Endodermal cell (in vitro differentiated cells): Measurements from ENCODE around the gene S100A10. TPM values are rescaled to one million over a fixed set of nuclear protein-coding genes. Genes with fewer than 3 reads are reported as not detected.

ENCODE experiments used
- DNase-seq: peaks from one replicate; pipeline ENCODE4 v3.0.0-alpha.2; 2017
- H3K27ac ChIP-seq: 2 replicates; pipeline ENCODE4 v1.5.1; 2013; ENCODE audit warnings: mild to moderate bottlenecking, low read depth, low read length, moderate library complexity
- H3K27me3 ChIP-seq: 2 replicates; pipeline ENCODE4 v1.6.1; 2013; ENCODE audit warnings: mild to moderate bottlenecking, low read length, moderate library complexity; ENCODE audit not compliant: insufficient read depth, control insufficient read depth, poor library complexity, severe bottlenecking
- H3K36me3 ChIP-seq: 2 replicates; pipeline ENCODE4 v1.7.0; 2013; ENCODE audit warnings: mild to moderate bottlenecking, low read length, moderate library complexity; ENCODE audit not compliant: control insufficient read depth, insufficient read depth
- H3K4me1 ChIP-seq: one replicate; pipeline ENCODE4 v1.7.0; 2013; ENCODE audit warnings: low read length; ENCODE audit not compliant: control insufficient read depth, insufficient read depth
- H3K4me3 ChIP-seq: 2 replicates; pipeline ENCODE4 v1.5.1; 2013; ENCODE audit warnings: mild to moderate bottlenecking, low read length, moderate library complexity
- H3K9ac ChIP-seq: 2 replicates; pipeline ENCODE4 v1.6.1; 2013; ENCODE audit warnings: mild to moderate bottlenecking, low read length, moderate library complexity; ENCODE audit not compliant: poor library complexity, severe bottlenecking; ENCODE audit errors: extremely low read depth
- H3K9me3 ChIP-seq: 2 replicates; pipeline ENCODE4 v1.6.1; 2013; ENCODE audit warnings: mild to moderate bottlenecking, low read length, moderate library complexity; ENCODE audit not compliant: control insufficient read depth
- H3K27ac Mint-ChIP-seq: 2 replicates; pipeline ENCODE4 v1.8.0; 2020; ENCODE audit warnings: mixed read lengths
- H3K27me3 Mint-ChIP-seq: 2 replicates; pipeline ENCODE4 v1.8.0; 2021; ENCODE audit warnings: mild to moderate bottlenecking, mixed read lengths; ENCODE audit not compliant: insufficient read depth
- H3K36me3 Mint-ChIP-seq: 2 replicates; pipeline ENCODE4 v1.8.0; 2020; ENCODE audit warnings: low read depth, mixed read lengths
- H3K4me1 Mint-ChIP-seq: 2 replicates; pipeline ENCODE4 v1.8.0; 2020; ENCODE audit warnings: mixed read lengths
- H3K4me3 Mint-ChIP-seq: 2 replicates; pipeline ENCODE4 v1.8.0; 2020; ENCODE audit warnings: mild to moderate bottlenecking, moderate library complexity, mixed read lengths
- H3K9me3 Mint-ChIP-seq: 2 replicates; pipeline ENCODE4 v1.8.0; 2020; ENCODE audit warnings: mild to moderate bottlenecking, mixed read lengths
- CTCF ChIP-seq: fragments of 200-600 bp; sonication (generic); conservative IDR thresholded peaks from 2 replicates; pipeline ENCODE4 v1.5.0; 2021; ENCODE audit warnings: antibody characterized with exemption, mild to moderate bottlenecking
- WGBS, 2 experiments: methylation state at CpG; one replicate each; pipeline versions ENCODE4 v1.1.5 to v1.1.7; 2013; ENCODE audit warnings: missing lambda C conversion rate in 2 of 2, mixed read lengths in 1 of 2; ENCODE audit not compliant: insufficient coverage in 1 of 2, insufficient read length in 1 of 2; 5-methylcytosine and 5-hydroxymethylcytosine counted together
- total RNA-seq, 2 donors: library from RNA; stranded (reverse); fragmentation: NEBNext Ultra II Directional in 1 of 2; extraction: Animal tissue kit (Norgen Biotek cat#: 25700) in 1 of 2; gene quantifications; 2 replicates in 1 of 2; 3 replicates in 1 of 2; pipeline ENCODE4 v1.2.1, GENCODE V29; 2021

The S100A10 gene
- total RNA-seq, 2 donors from 2014 or later, result 352 to 880 TPM

- Mint-ChIP-seq H3K27me3 (peaks cover 16% of the 10 kb centered on the region), H3K9me3 (no peaks in the 10 kb centered on the region), H3K36me3 (peaks cover 5% of the 10 kb centered on the region), H3K4me1 (peaks cover 59% of the 10 kb centered on the region), H3K27ac (no peak overlapping the region), H3K4me3 (no peak overlapping the region)
- Histone ChIP-seq H3K27me3 (no peaks in the 10 kb centered on the region), H3K36me3 (peaks cover 19% of the 10 kb centered on the region), H3K9ac (no peak overlapping the region), H3K27ac (no peak overlapping the region), H3K4me3 (no peak overlapping the region), H3K9me3 (no peaks in the 10 kb centered on the region), H3K4me1 (peaks cover 9% of the 10 kb centered on the region)
- DNase-seq, result no peak
- WGBS, 2 experiments, result 81 to 84% methylated on average over 3 of the region's 3 CpGs
- TF ChIP-seq CTCF, result no peak
Measured at GRCh38 chr1:151976858-151977257, 16.8 kb downstream of the S100A10 start.

GRCh38 chr1:151976015-151976343 lies 17.7 kb downstream of the S100A10 start:
- no peak for TF ChIP-seq CTCF
- peaks cover 9% of the 10 kb centered on the region for H3K4me1 ChIP-seq
- Mint-ChIP-seq H3K4me1 (peaks cover 57% of the 10 kb centered on the region), H3K36me3 (no peaks in the 10 kb centered on the region), H3K27ac (no peak overlapping the region), H3K27me3 (peaks cover 16% of the 10 kb centered on the region), H3K4me3 (no peak overlapping the region), H3K9me3 (no peaks in the 10 kb centered on the region)
- H3K4me3 ChIP-seq, result no peak overlapping the region
- H3K9ac ChIP-seq, result no peak overlapping the region
- DNase-seq, result no peak
- H3K36me3 ChIP-seq, result peaks cover 11% of the 10 kb centered on the region
- H3K9me3 ChIP-seq, result no peaks in the 10 kb centered on the region
- H3K27me3 ChIP-seq, result no peaks in the 10 kb centered on the region
- H3K27ac ChIP-seq, result no peak overlapping the region

GRCh38 chr1:151975311-151976014 lies 18.2 kb downstream of the S100A10 start:
- Histone ChIP-seq H3K4me3 (no peak overlapping the region), H3K4me1 (peaks cover 6% of the 10 kb centered on the region), H3K27me3 (no peaks in the 10 kb centered on the region), H3K9ac (no peak overlapping the region), H3K27ac (no peak overlapping the region), H3K36me3 (peaks cover 7% of the 10 kb centered on the region), H3K9me3 (no peaks in the 10 kb centered on the region)
- WGBS, 2 experiments, result 85 to 90% methylated on average over 2 of the region's 2 CpGs
- Mint-ChIP-seq H3K4me1 (peaks cover 55% of the 10 kb centered on the region), H3K36me3 (no peaks in the 10 kb centered on the region), H3K27me3 (peaks cover 16% of the 10 kb centered on the region), H3K27ac (no peak overlapping the region), H3K4me3 (no peak overlapping the region), H3K9me3 (no peaks in the 10 kb centered on the region)
- no peak for TF ChIP-seq CTCF
- no peak for DNase-seq
